ENCODE data around the gene CD58.

Gene CD58

DNA sequence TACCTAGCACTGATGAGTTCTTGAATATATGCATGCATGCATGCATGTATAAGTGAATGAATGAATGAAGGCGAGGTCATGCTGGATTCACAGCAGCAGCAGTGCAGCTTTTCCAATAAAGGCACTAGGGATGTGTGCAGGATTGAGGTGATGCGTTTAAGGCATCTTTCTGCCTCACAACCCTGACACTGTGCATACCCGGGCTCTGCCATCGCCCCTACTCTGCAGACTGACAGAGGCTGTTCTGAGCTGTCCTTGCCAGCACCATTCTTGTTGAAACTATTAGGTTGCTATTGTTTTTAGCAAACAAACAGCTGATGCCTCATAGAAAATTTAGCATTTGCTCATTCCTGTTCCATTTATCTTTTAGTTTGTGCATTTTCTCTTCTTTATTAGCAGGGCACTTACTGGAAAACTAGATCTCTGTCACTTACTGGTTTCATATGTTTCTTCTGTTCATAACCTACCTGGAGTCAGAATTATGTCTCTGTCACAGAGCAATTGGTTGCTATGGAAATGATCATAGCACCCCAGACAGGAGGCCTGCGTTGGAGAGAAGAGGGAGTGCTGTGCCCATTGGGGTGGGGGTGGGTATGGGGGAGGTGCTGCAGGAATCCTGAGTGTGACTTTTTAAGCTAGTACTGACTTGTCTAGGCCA is 79.0 kb downstream of the CD58 start:
- no peak for DNase-seq

DNA sequence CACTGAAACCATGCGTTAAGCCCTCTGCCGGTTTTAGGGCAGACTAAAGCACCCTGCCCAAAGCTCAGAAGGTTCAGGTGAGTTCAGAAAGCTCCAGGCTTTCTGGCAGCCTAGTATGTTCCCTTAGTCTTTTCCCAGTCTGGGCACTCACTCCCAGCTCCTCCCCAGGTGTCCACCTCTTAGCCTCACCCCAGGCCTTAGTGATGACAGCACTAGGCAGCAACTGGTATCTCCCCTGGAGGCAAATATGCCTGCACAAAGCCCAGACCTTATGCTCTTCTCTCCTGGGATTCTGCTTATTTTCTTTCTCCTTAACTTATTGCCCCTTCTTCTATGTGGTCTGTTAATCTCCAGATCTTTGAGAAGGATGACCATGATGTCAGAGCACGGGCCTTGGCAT is 80.2 kb downstream of the CD58 start:
- no peak for DNase-seq

DNA sequence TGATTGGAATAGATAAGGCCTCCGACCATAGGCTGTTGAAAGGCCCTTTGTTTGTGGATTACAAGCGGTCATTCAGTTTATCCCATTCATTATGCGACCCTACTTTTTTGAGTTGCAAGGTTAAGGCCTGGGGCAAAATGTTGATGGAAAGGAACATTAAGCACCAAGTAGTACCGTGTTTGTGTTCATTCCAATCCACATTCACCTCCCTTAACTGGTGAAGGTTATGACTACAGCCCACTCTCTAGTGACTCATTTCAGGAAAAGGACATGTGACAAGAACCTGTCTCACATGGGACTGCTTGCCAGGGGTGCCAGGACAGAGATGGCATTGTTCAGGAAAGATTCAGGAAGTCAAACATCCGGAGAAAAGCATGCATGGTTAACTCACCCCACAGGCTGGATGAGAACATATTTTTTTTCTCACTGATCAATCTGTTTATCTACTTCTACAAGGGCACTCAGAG is 81.6 kb downstream of the CD58 start:
- no peak for DNase-seq

DNA sequence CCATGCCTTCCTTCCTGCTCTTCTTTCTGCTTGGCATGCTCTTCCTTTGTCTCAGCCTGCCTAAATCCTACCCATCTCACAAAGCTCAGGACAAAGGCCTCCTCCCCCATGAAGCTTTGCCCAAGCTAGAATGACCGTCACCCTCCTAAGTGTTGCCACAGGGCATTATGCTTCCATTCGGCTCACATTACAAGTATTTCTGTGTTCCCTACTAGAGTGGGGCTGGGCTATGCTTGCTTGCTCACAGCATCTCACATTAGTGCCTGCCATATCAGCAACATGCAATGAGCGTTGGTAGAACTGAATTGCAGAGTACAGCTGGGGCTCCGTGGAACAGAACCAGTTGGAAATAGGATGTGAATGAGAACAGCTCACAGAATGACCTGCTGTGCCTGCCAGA is 82.8 kb downstream of the CD58 start:
- DNase-seq: no peak

DNA sequence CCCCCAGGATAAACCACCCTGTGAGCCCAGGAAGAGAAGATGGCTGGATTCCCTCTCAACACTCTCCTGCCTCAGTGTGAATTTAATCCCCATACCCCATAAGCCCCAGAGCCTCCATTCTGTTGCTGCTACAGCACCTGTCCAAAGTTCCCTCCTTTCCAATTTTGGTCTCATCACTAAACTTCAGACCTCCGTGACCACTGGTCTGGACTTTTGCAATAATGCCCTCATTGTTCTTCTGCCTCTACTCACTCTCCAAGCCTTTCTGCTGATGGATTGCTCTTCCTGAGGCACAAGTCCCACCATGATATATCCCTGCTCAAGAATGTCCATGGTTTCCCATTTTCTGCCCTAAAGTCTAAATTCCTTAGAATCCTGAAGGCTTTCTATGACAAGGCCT is 83.2 kb downstream of the CD58 start:
- DNase-seq: no peak

DNA sequence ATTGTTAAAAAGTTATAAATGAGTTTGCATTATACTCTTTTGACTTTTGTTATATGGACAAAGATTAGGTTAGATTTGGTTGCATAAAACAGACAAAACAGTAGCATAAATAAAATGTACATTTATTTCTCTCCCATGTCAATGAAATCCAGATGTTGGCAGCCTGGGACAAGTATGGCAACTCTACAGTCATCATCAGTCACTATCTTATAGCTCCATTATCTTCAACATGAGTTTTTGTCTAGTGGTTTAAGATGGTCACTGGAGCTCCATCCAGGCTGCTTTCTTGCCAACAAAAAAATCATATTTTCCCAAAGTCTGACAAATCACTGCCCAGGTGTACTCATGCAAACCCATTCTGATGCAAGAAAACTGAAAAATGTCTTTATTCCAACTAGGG is 83.8 kb downstream of the CD58 start:
- DNase-seq: no peak

DNA sequence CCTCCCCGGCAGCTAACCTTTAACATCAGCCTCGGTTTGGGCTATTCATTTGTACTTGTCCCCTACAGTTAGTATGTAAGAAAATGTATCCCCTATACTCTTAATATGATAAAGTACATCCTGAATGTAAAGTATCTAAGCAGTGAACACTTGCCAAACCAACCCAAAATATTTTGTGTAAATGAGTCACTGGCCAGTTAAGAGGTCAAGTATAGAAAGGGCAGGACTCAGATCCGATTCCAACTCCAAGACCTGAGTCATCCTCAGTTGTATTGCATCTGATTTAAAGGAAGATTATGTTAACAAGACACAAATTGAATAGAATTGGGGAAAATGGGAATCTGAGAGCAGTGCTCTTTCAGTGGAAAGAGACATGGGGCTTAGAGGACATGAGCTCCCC is 84.4 kb downstream of the CD58 start:
- DNase-seq: no peak

DNA sequence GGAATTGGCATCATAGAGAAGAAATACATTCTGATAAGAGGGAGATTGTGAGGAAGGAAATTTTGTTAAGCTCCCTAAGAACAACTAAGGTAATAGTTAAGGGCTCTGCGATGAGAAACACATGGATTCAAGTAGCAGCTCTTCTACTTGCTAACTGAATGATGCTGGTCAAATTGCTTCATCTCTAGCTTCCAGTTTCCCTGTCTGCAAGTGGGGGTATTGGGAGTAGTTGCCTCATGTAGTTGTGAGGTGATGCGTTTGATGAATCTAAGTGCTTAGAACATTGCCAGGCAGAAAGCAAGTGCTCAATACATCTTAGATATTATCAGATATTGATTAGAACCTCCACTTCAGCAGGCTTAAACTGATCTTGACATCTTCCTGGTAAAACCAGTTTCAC is 84.8 kb downstream of the CD58 start:
- no peak for DNase-seq

DNA sequence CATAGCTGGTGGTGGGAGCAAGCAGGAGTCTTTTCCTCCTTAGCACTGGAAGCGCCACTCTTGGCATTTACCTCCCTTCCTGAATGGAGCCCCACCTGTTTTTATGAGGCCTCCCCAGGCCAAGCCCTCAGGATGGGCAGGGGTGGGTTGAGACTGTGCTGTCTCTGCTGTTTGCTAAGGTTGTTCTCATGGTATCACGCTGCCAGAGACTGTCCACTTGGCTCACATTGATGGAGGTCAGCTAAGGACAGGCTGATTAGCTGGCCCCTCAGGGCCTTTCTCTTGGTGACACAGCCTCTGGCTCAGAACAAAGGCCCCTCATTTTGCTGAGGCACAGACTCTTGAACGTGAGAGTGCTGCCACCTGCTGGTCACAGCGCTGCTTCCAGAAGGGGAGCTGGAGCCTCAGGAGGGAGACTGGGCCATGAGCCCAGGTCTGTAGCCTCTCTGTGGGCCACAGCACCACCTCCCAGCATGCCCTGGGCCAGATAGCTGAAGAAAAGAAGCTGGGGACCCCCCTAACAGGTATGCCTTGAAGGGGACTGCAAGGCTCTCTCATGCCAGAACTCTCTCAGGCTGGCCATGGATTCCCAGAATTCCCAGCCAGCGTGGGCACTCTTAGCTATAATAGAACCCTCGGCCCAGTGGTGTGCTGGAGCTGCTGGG is 85.6 kb downstream of the CD58 start:
- DNase-seq: peak; percentile 97

DNA sequence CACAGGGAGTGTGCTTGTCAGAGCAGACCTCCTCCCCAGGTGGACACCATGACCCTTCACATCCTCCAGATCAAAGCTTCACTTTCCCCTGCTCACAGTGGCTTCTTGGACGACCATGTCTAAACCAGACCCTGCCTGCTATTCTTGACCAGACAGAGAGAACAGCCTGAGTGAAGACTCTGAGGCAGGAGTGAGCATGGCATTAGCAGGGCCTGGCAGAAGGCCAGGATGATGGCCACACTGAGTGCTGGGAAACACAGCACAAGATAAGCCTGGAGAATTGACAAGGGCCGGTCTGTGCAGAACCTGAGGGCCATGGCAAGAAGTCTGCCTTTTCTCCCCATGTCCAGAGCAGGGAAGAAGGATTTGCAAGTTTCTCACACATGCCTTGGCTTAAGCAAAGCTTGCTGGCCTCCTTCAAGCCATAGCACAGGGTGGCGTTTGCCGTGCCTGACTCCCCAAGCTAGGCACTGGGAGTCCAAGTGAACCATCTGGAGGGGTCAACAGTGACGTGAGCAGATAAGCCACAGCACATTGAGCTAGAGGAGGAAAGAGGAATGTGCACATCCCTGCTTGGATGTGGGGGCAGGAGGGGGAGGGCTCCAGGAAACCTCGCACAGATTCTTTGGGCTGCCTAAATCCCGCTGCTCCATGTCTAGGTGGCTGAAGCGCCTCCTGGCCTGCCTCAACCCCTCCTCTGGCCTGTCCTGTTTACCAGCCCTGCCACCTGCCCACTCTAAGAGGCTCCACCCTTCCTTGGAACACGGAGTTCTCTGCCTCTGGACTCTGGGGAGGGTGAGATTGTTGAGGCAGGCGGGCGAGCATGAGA is 87.1 kb downstream of the CD58 start:
- no peak for DNase-seq

DNA sequence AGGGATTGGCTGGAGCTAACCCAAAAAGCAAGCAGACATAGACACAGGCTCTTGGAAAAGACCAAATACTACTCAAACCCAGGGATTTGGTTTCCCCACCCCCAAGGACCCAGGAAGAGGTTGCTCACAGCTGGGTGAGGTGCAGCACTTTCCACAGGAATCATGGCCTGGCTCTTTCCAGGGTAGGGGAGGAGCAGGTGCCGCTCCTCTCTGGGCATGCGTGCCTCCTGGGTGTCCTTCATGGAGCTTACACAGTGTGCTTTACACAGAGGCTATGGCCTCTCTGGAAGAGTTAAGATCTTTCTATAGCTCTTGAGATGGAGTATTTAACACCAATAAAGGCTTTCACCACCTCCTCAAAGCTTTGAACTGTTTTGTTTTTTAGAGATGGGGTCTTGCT is 88.3 kb downstream of the CD58 start:
- DNase-seq: no peak

DNA sequence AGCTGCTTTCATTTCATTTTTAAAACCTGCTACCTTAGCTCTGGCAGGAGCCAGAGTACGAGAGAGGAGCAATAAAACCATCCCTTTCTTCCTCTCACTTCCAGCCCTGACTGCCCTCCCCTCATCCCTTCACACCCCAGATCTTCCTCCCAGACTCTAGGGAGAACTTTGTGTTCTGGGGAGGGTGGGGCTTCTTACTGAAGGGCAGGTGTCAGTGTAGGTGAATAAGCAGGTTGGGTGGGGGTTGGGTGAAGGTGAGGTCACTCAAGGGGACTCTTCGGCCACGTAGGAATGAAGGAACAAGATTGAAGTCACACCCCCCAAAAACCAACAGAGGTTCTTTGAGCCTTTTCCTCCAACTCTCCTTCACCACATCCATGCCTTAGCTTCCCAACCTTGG is 88.9 kb downstream of the CD58 start:
- DNase-seq: no peak

DNA sequence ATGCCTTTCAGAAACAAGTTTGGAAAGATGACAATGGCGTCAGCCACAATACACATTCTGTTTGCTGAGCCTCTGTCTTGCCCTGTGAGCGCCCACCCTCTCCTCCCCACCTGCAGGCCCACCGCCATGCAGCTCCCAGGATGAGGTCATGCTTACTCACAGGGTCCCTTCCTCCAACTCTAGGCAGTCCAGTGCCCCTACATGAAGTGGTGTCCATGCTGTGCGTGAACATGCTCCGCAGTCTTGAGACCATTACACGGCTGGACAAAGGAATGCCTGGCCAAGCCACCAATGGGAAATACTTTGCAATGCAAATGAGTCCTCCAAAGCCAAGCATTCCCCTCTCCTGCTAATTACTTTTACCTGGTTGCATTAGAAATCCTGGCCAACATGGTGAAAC is 92.2 kb downstream of the CD58 start:
- no peak for DNase-seq

DNA sequence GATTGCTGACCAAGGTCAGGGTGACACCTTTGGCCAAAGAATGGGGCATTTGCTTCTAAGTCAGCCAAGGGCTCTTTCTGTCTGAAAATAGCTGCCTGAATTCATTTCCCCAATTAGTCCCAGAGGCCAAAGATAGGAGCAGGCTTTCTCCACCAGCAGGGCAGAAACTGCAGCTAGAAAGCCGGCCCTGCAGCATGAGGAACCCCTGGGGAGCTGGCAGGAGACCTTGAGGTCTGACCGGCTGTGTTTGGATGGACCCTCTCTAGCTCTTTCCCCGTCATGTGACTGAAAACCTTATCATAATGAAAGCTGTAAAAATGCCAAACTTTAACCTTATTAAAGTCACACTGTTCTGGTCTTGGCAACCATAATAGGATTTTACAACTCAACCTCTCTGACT is 93.4 kb downstream of the CD58 start:
- DNase-seq: no peak

DNA sequence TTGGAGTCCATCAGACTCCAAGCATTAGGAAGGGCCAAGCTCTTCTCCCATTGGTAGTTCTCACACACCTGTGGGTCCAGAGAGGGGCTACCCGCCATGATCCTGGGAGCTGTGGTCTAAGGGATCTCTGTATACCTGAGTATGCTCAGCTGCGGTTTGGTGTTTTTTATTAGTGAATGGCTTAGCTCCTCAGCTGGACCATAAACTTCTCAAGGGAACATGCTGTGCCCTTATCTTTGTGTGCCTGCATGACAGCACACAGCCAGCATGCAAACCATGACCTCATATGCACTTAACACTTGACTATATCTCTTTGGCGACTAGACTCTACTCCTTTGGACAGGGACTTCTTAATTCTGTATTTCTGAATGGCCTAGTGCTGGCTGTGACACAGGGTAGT is 94.5 kb downstream of the CD58 start:
- no peak for DNase-seq

DNA sequence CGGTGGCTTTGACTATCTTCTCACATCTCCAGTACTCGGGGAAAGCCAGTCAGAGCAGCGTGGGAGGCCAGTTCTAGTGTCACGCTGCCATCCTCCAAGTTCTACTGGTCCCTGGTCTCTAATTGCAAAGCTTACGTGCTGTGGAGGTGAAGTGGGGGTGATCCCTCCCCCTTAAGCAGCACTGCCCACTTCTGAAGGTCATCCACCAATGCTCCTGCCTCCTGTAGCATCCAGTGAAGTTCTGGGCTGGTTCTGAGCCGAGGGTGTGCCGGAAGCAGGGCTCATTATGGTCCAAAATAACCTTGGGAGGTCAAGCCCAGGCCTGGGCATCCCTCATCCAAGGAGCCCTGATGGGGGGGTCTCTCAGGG is 95.0 kb downstream of the CD58 start:
- DNase-seq: no peak

DNA sequence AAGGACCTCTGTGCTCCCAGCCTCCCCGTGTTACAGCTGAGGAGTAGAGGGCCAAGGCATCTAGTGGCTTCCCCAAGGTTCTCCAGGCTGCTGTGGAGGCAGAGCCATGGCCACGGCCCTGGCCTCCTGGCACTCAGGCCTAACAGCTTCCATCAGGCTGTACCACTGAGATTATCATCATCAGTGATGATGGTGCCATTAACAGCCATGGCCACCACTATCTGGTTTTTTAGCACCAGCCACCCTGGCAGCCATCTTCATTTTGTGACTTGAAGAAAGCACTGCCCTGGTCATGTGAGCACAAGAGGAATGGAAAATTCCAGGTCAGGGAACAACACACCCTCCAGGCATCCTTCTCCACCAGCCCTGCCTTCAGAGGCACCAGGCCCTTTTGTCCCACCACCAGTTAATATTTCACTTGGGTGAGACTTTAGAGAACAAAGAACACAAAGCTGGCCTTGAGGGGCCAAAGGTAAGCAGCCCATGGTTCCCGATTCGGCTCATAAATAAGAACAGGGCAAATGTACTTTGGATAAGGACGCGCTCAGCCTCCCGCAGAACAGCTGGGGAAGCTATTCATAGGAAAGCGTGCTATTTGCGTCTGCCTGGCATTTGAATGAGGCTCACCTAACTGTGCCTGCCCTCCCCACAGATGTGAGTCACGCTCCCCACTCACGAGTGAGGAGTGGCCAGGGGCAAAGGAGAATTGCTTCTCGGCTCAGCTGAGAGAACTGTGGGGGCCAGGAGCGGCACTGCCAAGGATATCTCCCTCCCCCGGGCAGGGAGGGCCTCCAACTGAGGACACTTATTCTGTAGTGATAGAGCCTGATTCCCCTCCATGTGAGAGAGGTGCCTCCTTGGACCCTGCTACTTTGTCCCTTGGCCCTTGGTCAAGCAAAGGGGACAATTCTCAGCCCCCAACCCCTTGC is 95.6 kb downstream of the CD58 start:
- no peak for DNase-seq

DNA sequence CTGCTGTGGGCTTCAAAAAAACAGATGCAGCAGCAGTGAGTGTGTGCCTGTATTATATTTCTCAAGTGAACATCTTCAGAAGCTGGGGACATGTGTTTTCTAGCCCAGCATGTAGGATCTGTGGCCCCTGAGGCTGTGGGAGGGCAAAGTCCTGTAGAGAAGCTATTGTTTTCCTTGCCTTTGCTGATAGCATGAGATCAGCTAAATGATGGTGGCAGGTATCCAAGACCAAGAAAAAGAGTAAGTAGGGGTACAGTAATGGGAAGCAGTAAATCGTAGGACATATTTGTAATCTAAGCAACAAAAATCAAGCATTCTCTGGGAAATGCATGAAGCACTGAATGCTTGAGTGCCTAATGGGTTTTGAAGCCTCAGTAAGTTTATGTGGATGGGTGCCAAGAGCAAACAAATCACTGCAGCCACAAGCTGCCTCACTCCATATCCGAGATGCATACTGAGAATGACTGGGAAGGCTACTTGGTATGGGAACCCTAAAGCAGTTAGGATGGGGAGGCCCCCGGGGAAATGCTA is 98.3 kb downstream of the CD58 start:
- DNase-seq: no peak

DNA sequence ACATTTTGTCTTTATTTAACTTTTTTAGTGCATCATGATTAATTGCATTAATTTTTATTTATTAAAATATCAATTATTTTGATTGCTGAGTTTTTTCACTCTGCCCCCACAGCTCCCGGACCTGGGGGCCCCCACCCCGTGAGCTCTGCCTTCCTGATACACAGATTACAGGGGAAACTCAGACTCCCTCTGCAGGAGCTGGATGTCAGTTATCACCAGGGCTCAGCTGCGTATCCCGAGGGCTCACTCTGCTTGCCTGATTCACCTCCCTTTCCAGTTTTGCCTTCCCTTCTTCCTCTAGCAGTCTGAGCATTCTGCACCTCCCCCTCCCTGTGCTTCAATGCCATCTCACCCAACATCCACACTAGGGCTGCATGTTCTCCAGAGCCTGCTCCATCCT is 99.6 kb downstream of the CD58 start:
- DNase-seq: no peak

DNA sequence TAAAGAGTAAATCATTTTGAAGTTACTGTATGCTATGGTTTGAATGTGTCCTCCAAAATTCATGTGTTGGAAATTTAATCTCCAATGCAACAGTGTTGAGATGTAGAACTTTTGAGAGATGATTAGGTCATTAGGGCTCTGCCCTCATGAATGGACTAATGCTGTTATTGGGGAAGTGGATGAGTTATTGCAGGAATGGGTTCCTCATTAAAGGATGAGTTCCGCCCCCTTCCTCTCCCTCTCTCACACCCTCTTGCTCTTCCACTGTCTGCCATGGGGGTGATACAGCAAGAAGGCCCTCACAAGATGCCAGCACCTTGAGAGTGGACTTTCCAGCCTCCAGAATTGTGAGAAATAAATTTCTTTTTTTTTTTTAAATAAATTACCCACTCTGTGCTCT is 100.2 kb downstream of the CD58 start:
- DNase-seq: no peak

DNA sequence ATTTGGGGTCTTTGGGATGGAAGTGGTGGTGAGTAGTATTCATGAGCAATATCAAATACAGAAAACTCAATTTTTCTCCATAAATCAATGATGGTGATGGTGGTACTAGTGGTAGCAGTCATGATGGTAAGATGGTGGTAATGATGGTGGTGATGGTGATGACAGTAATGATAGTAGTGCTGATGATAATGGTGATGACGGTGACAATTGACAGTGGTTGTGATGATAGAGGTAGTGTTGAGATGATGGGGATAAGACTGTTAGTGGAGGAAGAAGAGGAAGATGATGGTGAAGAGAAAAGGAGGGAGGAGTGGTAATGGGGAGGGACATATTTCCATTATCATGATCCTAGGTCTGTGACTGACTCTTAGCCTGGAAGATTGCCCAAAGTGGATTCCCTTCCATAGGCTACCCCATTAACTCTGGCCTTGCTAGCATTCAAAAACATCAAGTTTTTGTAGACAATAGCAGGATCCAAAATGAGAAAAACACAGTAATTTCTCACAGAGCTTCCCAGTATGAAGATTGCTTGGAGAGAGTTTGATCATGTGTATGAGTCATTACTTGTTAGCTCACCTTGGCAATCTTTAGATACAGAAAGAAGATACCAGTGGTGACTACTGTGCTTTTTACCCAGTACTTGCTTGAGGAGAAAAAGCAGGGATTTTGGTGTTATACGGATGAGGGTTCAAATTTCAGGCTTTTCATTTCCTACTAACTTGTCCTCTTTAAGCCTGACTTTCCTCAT is 103.8 kb downstream of the CD58 start:
- DNase-seq: no peak

Data from activated CD8-positive, alpha-beta memory T cell treated with anti-CD3 and anti-CD28 coated beads for 24 hours (primary cell).